Sigmoid colon (tissue), 7 donors: Measurements from ENCODE around the gene TFB2M. TPM values are rescaled to one million over a fixed set of nuclear protein-coding genes. Genes with fewer than 3 reads are reported as not detected.

Experiments
- DNase-seq: peaks from one replicate; pipeline ENCODE4 v3.0.0-alpha.2; 2019
- H3K27ac ChIP-seq, 4 donors: fragments of 200-600 bp; sonication (generic); one replicate each; pipeline ENCODE4 v1.5.1; 2016 to 2019; ENCODE audit warnings: mild to moderate bottlenecking in 1 of 4
- H3K27me3 ChIP-seq, 3 donors: fragments of 200-600 bp; sonication (generic); one replicate each; pipeline ENCODE4 v1.5.1; 2019; ENCODE audit warnings: mild to moderate bottlenecking in 1 of 3
- H3K36me3 ChIP-seq, 4 donors: fragments of 200-600 bp; sonication (generic); one replicate each; pipeline ENCODE4 v1.5.1; 2016 to 2019
- H3K4me1 ChIP-seq, 4 donors: fragments of 200-600 bp; sonication (generic); one replicate each; pipeline ENCODE4 v1.5.1; 2017 to 2019
- H3K4me3 ChIP-seq, 4 donors: fragments of 200-600 bp; sonication (generic); one replicate each; pipeline ENCODE4 v1.5.1; 2017 to 2019; ENCODE audit warnings: mild to moderate bottlenecking in 2 of 4, moderate library complexity in 1 of 4
- H3K9me3 ChIP-seq, 4 donors: fragments of 200-600 bp in 3 of 4; sonication (generic) in 3 of 4; one replicate each; pipeline versions ENCODE4 v1.5.1 to v1.6.1; 2013 to 2019
- CTCF ChIP-seq, 4 experiments: fragments of 450-650 bp in 3 of 4; fragments of 200-600 bp in 1 of 4; IDR thresholded peaks; one replicate each; pipeline ENCODE4 v1.5.1; 2016 to 2019; ENCODE audit warnings: antibody characterized with exemption in 4 of 4, mild to moderate bottlenecking in 3 of 4, moderate library complexity in 2 of 4
- EP300 ChIP-seq, 4 donors: sonication (generic); formaldehyde crosslinking; IDR thresholded peaks; one replicate each; pipeline ENCODE4 v1.6.1; 2017; ENCODE audit warnings: antibody characterized with exemption in 4 of 4
- POLR2A ChIP-seq, 2 donors: fragments of 450-650 bp; IDR thresholded peaks; one replicate each; pipeline ENCODE4 v1.6.1; 2016; ENCODE audit warnings: antibody characterized with exemption in 2 of 2, mild to moderate bottlenecking in 2 of 2, moderate library complexity in 2 of 2
- POLR2AphosphoS5 ChIP-seq, 4 donors: sonication (generic); formaldehyde crosslinking; IDR thresholded peaks; one replicate each; pipeline ENCODE4 v1.6.1; 2017; ENCODE audit warnings: antibody characterized with exemption in 4 of 4
- WGBS, 2 donors: extraction: QIAGEN DNeasy Blood & Tissue Kit; methylation state at CpG; one replicate each; pipeline ENCODE4 v1.1.7; 2013; 5-methylcytosine and 5-hydroxymethylcytosine counted together
- intact Hi-C: fragments of 100-400 bp; cut with DNase I; formaldehyde crosslinking; loops from one replicate; pipeline ENCODE4 v1.15.1; 2023
- polyA plus RNA-seq, 3 donors: library from polyadenylated mRNA; stranded (reverse); fragments of 200-250 nt; gene quantifications; one replicate each; pipeline ENCODE4 v1.2.3, GENCODE V29; 2013
- total RNA-seq, 4 donors: library from RNA; depleted of rRNA; stranded (reverse); fragments of >200 nt; gene quantifications; one replicate each; pipeline ENCODE4 v1.1.0, GENCODE V29; 2016
- donor health status: healthy with polysubstance abuse.
- donor health status: Bipolar disorder and iron deficiency.
- donor health status: healthy.

The TFB2M gene
- total and polyA plus RNA-seq, 7 donors = 4.7 to 18.5 (median 12.8) TPM

- Histone ChIP-seq H3K36me3 (no peaks in the 10 kb centered on the region), H3K9me3 (peaks cover 10 to 23% (median 14%) of the 10 kb centered on the region in 4 donors), H3K27ac (no peak overlapping the region), H3K4me1 (no peaks in the 10 kb centered on the region), H3K4me3 (no peak overlapping the region), H3K27me3 (no peaks in the 10 kb centered on the region)
- intact Hi-C loops = no loop called here
- 93 to 95% methylated on average over 7 of the region's 7 CpGs for WGBS, 2 donors
- TF ChIP-seq POLR2A (IDR thresholded peaks at IDR 0.05) = no peak
- TF ChIP-seq EP300 (IDR thresholded peaks at IDR 0.05) = no peak
- no peak for DNase-seq
Measured at GRCh38 chr1:246513619-246514343, 52.3 kb downstream of the TFB2M start.

- intact Hi-C loops = no loop called here
- WGBS, 2 donors = 95 to 96% methylated on average over 5 of the region's 5 CpGs
- no peak for TF ChIP-seq EP300 (IDR thresholded peaks at IDR 0.05)
- no peak for TF ChIP-seq CTCF (IDR thresholded peaks at IDR 0.05)
- TF ChIP-seq POLR2A (IDR thresholded peaks at IDR 0.05) = no peak
- TF ChIP-seq POLR2AphosphoS5 (IDR thresholded peaks at IDR 0.05) = no peak
Measured at GRCh38 chr1:246513041-246513440, 53.0 kb downstream of the TFB2M start.

GRCh38 chr1:246512635-246513034 is 53.4 kb downstream of the TFB2M start:
- H3K4me3 ChIP-seq = no peak overlapping the region
- H3K27ac ChIP-seq = no peak overlapping the region
- DNase-seq = no peak
- intact Hi-C loops = no loop called here
- no peaks in the 10 kb centered on the region for H3K36me3 ChIP-seq
- peaks cover 10 to 23% (median 14%) of the 10 kb centered on the region in 4 donors for H3K9me3 ChIP-seq
- TF ChIP-seq POLR2A (IDR thresholded peaks at IDR 0.05) (no peak), EP300 (IDR thresholded peaks at IDR 0.05) (no peak), CTCF (IDR thresholded peaks at IDR 0.05) (no peak), POLR2AphosphoS5 (IDR thresholded peaks at IDR 0.05) (no peak)
- peaks cover 0 to under 1% (median 0%) of the 10 kb centered on the region in 4 donors for H3K4me1 ChIP-seq
- WGBS, 2 donors = 88 to 89% methylated on average over 10 of the region's 10 CpGs
- H3K27me3 ChIP-seq = no peaks in the 10 kb centered on the region

More at GRCh38 chr1:246513041-246513440, 53.0 kb downstream of the TFB2M start:
- Histone ChIP-seq H3K4me3 (no peak overlapping the region), H3K36me3 (no peaks in the 10 kb centered on the region), H3K4me1 (no peaks in the 10 kb centered on the region), H3K9me3 (peaks cover 10 to 23% (median 14%) of the 10 kb centered on the region in 4 donors), H3K27me3 (no peaks in the 10 kb centered on the region), H3K27ac (no peak overlapping the region)
- no peak for DNase-seq

GRCh38 chr1:246512230-246512629 is 53.8 kb downstream of the TFB2M start:
- Histone ChIP-seq H3K27ac (no peak overlapping the region), H3K9me3 (peaks cover 10 to 23% (median 14%) of the 10 kb centered on the region in 4 donors), H3K4me3 (no peak overlapping the region), H3K27me3 (no peaks in the 10 kb centered on the region), H3K36me3 (no peaks in the 10 kb centered on the region), H3K4me1 (peaks cover 0 to 4% (median 0%) of the 10 kb centered on the region in 4 donors)
- intact Hi-C loops = no loop called here
- DNase-seq = no peak
- TF ChIP-seq CTCF (IDR thresholded peaks at IDR 0.05) (no peak), POLR2AphosphoS5 (IDR thresholded peaks at IDR 0.05) (no peak), POLR2A (IDR thresholded peaks at IDR 0.05) (no peak), EP300 (IDR thresholded peaks at IDR 0.05) (no peak)
- WGBS, 2 donors = 88 to 95% methylated on average over 7 of the region's 7 CpGs

- Histone ChIP-seq H3K36me3 (no peaks in the 10 kb centered on the region), H3K27ac (no peak overlapping the region), H3K27me3 (no peaks in the 10 kb centered on the region), H3K4me1 (peaks cover 0 to 10% (median 5%) of the 10 kb centered on the region in 4 donors), H3K9me3 (peaks cover 6 to 17% (median 12%) of the 10 kb centered on the region in 4 donors), H3K4me3 (no peak overlapping the region)
- 96 to 97% methylated on average over 7 of the region's 7 CpGs for WGBS, 2 donors
- intact Hi-C loops = no loop called here
- TF ChIP-seq CTCF (IDR thresholded peaks at IDR 0.05) = no peak
- TF ChIP-seq POLR2AphosphoS5 (IDR thresholded peaks at IDR 0.05) = no peak
- TF ChIP-seq POLR2A (IDR thresholded peaks at IDR 0.05) = no peak
- TF ChIP-seq EP300 (IDR thresholded peaks at IDR 0.05) = no peak
- DNase-seq = no peak
Measured at GRCh38 chr1:246511203-246511602, 54.9 kb downstream of the TFB2M start.
